ENCODE data around the gene PRKN.

The PRKN gene

DNA sequence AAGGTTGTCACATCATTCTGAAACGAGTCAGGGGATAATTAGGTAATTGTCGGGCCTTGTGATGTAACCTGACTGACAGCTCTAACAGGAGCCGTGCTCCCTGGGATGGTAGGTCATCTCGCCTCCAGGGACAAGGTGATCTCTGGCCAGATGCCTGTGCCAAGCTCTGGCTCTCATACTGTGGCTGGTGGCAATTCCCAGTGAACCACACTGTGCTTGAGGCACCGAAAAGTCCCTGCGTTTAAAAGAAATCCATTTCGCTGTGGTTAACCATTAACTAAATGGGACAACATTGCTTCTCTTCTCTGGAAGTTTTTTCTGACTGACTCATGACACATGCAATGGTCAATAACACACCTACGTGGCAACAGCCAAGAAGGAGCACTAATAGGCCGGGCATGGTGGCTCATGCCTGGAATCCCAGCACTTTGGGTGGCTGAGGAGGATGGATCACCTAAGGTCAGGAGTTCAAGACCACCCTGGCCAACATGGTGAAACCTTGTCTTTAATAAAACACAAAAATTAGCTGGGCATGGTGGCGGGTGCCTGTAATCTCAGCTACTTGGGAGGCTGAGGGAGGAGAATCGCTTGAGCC, 669.2 kb downstream of the PRKN start:
- DNase-seq (ENCODE audit: low read depth in 2 of 2): no peak

DNA sequence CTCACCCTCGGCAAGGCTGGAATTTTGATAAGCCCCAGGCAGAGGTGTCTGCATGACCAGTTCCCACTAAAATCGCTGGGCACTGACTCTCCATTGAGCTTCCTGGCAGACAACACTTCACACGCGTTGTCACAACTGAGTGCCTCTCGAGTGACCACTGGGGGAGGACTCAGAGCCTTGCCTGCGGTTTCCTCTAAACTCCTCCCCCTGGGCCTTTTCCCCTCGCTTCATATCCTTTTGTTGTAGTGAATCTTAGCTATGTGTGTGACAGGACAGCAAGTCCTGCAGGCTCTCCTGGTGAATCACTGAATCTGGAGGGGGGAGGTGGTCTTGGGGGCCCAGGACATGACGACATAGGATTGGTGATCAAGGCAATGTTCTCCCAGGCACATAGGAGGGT, 670.8 kb downstream of the PRKN start:
- DNase-seq (ENCODE audit: low read depth in 2 of 2): peak in 1 of 2 experiments; percentile 30

- DNase-seq (ENCODE audit: low read depth in 2 of 2): no peak
Observed at GRCh38 chr6:162056061-162056460, 671.5 kb downstream of the PRKN start.

GRCh38 chr6:162055365-162055764, 672.2 kb downstream of the PRKN start:
- DNase-seq (ENCODE audit: low read depth in 2 of 2): no peak

GRCh38 chr6:162053084-162053483, 674.5 kb downstream of the PRKN start:
- no peak for DNase-seq (ENCODE audit: low read depth in 2 of 2)

DNA sequence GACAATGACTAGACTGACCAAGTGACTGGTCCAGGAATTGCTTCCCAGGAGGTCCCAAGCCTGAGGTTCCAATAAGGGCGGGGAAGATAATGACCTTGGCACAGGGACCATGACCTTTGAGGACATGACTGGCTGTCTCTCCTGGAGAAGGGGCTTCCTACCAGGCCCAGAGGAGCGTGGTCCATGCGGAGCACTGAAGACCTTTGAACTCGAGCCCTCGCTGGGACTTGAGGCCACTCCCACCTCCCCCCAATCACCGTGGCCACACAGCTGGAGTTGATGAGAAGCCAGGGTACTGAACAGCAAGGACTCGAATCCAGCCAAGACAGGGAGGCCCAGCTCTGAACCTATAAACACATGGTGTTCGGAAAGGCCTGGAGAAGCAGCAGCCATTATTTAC, 677.0 kb downstream of the PRKN start:
- no peak for DNase-seq (ENCODE audit: low read depth in 2 of 2)

GRCh38 chr6:162046324-162046723, 681.2 kb downstream of the PRKN start:
- DNase-seq (ENCODE audit: low read depth in 2 of 2): no peak

DNA sequence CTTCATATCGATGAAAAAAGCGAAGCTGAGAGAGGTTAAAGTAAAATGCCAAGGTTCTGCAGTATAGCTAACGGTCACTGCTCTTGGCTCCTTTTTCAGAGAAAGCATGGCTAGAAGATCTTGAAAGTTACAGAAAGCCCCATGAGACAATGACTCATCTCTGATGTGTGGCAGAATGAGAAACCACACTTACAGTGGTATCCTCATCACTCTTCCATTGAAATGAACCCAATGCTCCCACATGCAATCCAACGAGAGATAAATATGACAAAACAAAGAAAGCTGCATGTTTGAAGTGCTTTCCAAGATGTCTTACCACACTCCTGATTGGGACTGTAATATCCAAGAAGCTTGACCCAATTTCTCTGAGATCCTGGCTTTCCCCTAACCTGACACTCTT, 694.9 kb downstream of the PRKN start:
- peak; percentile 35 to 44 for DNase-seq (ENCODE audit: low read depth in 2 of 2)

- DNase-seq (ENCODE audit: low read depth in 2 of 2): no peak
Observed at GRCh38 chr6:162029873-162030576, 697.5 kb downstream of the PRKN start.

DNA sequence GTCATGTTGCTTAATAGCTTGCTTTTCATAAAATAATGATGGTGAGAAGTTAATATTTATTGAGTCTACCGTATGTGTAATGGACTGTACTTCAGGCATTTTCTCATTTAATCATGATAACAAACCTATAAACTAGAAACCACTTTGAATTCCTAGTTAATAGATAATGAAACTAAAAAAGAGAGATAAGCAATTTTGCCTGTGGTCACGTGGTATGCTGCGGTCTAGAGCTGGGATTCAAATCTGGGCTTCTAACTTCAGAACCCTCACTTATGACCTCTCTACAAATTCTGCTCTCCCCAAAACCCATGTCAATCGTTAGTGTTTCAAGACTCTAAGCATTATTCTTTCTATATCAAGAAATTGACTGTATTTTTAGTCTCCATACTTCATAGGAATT, 700.7 kb downstream of the PRKN start:
- no peak for DNase-seq (ENCODE audit: low read depth in 2 of 2)

GRCh38 chr6:162026031-162026430, 701.5 kb downstream of the PRKN start:
- DNase-seq (ENCODE audit: low read depth in 2 of 2): no peak

GRCh38 chr6:162019349-162019748, 708.2 kb downstream of the PRKN start:
- no peak for DNase-seq (ENCODE audit: low read depth in 2 of 2)

- DNase-seq (ENCODE audit: low read depth in 2 of 2): no peak
Observed at GRCh38 chr6:162017536-162017935, 710.0 kb downstream of the PRKN start.

DNA sequence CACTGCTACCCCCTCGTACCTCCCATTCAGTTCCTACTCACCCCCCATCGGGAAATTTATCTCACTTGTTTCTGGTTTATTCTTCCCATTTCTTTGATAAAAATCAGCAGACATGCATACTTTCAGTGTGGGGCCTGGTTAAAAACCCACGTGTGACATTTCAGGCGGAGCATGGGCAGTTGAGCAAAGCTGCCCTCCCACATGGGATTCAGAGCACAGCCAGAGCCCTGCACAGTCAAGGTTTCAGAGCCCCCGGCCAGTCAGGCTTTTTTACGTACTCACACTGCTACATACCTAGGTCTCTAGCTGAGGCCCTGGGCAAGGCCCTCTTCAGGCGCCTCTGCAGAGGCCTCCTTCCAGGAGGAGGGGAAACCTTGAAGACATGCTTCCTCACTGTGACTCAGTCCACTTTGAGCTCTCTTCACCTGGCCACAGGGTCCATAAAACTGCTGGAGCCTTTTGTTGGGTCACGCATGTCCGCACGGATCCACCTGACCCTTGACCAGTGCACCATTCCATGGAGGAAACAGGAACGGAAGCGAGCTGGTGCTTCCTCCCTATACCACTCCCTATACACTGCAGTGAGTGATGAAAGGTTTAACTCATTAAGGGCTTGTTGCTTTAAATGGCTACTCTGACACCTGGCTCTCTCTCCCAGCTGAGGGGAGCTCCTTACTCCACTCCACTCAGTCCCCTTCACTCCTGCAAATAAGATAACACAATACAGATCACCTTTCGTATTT, 713.3 kb downstream of the PRKN start:
- DNase-seq (ENCODE audit: low read depth in 2 of 2): no peak

DNA sequence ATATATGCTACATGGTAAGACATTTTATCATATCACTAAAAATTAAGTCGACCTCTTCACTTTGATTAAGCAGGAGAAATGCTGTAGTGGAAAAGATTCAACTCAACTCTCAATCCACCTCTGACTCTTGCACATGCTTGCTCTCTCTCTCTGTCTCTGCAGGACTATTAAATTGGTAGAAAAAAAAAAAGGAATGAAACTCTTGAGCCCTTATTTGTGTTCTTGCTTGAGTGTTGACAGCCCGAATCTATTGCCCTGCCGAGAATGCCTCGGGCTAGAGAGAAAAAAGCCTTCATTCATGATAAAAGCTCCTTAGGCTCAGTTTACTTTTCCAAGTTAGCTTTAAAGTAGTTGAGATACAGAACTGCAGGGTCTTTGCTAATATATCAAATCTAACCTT, 722.2 kb downstream of the PRKN start:
- DNase-seq (ENCODE audit: low read depth in 2 of 2): no peak

- DNase-seq (ENCODE audit: low read depth in 2 of 2): no peak
Observed at GRCh38 chr6:161996783-161997182, 730.8 kb downstream of the PRKN start.

DNA sequence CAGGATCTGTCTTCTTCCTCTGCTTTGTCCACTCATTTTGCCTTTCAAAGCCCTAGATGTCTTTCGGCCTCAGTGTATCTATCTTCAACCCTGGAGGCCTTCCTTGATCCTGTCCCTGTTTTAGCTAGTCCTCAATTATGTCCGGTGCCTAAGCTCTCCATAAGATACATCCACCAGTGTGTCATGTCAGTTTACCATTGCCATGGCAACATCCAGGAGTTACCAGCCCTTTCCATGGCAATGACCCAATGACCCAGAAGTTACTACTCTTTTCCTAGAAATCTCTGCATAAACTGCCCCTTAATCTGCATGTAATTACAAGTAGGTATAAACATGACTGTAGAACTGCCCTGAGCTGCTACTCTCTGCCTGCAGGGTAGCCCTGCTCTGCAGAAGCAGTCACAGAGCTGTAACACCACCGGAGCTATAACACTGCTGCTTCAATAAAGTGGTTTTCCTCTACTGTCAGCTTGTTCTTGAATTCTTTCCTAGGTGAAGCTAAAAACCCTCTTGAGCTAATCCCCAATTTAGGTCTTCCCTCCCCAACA, 741.6 kb downstream of the PRKN start:
- no peak for DNase-seq (ENCODE audit: low read depth in 2 of 2)

GRCh38 chr6:161984713-161985112, 742.9 kb downstream of the PRKN start:
- DNase-seq (ENCODE audit: low read depth in 2 of 2): no peak

DNA sequence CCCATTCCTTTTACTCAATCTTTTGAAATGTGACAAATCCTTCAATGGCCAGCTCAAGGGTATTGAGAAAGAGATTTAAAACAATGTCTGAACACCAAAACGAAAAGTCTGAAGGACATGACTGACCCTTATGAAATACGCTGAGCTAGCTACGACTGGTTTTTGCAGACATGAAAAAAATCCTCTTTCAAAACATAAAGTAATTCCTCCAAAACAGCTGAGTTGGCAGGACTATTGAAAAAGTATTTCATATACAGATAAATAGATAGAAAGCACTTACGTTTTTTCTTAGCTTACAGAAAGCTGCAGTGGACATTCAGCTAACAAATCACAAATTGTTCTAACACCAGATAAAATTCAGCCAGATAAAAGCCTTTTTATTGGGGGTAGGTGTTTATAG, 751.0 kb downstream of the PRKN start:
- DNase-seq (ENCODE audit: low read depth in 2 of 2): no peak

- no peak for DNase-seq (ENCODE audit: low read depth in 2 of 2)
Observed at GRCh38 chr6:161973064-161973463, 754.5 kb downstream of the PRKN start.

DNA sequence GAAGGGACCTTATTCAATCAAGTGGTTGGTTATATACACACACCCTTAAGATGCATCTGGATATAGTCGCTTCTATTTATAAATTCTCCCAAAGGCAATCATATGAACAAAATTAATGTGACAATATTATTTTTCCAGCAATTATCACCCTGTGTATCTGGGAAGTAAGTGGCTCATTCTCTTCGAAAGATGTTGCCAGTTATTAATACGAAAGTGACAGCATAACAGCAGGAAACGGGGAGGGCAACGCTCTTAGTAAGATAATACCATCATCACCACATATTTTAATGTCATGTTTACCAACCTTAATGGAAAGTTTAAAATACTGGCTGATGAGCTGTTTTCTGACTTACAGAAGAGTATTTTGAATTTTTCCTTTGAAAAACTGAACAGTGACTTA, 756.5 kb downstream of the PRKN start:
- DNase-seq (ENCODE audit: low read depth in 2 of 2): no peak

GRCh38 chr6:161963634-161964234, 763.8 kb downstream of the PRKN start:
- no peak for DNase-seq (ENCODE audit: low read depth in 2 of 2)
